ENCODE data around the gene NDUFA6.
A peak's percentile ranks its signal among the peaks of the same experiment; 100 is the strongest.
"Not testable (repeated sequence)": the region's sequence is repeated elsewhere in the genome, so short reads cannot be mapped to it uniquely, and the experiment has no call there.

NDUFA6 gene

GRCh38 chr22:42112793-42113192 lies 22.2 kb upstream of the NDUFA6 start:
- not testable (repeated sequence) for DNase-seq (ENCODE audit: low spot score)

- DNase-seq (ENCODE audit: low spot score) = no peak
These were observed 21.2 kb upstream of the NDUFA6 start for GRCh38 chr22:42111798-42112197.

- no peak for DNase-seq (ENCODE audit: low spot score)
These were observed 18.3 kb upstream of the NDUFA6 start for GRCh38 chr22:42108848-42109247.

GRCh38 chr22:42104332-42104860 lies 13.8 kb upstream of the NDUFA6 start:
- not testable (repeated sequence) for DNase-seq (ENCODE audit: low spot score)

GRCh38 chr22:42101199-42101598 lies 10.6 kb upstream of the NDUFA6 start:
- no peak for DNase-seq (ENCODE audit: low spot score)

- no peak for DNase-seq (ENCODE audit: low spot score)
These were observed 847 bp upstream of the NDUFA6 start for GRCh38 chr22:42091455-42091782.

GRCh38 chr22:42086051-42086450 lies 4.5 kb downstream of the NDUFA6 start:
- no peak for DNase-seq (ENCODE audit: low spot score)

- no peak for DNase-seq (ENCODE audit: low spot score)
These were observed 5.7 kb downstream of the NDUFA6 start for GRCh38 chr22:42084874-42085273.

GRCh38 chr22:42083119-42083518 lies 7.5 kb downstream of the NDUFA6 start:
- DNase-seq (ENCODE audit: low spot score) = no peak

- DNase-seq (ENCODE audit: low spot score) = no peak
These were observed 10.3 kb downstream of the NDUFA6 start for GRCh38 chr22:42080287-42080686.

GRCh38 chr22:42079319-42080251 lies 11.0 kb downstream of the NDUFA6 start, which contains the start of gene SMDT1:
TSS of gene SMDT1 (plus strand) at chr22:42079700. CDS start at chr22:42079769, 69 bp downstream.
- peak; percentile 98 for DNase-seq (ENCODE audit: low spot score)

GRCh38 chr22:42078469-42079318 lies 11.9 kb downstream of the NDUFA6 start:
- no peak for DNase-seq (ENCODE audit: low spot score)

GRCh38 chr22:42077486-42078125 lies 13.0 kb downstream of the NDUFA6 start:
- no peak for DNase-seq (ENCODE audit: low spot score)

GRCh38 chr22:42076764-42077485 lies 13.6 kb downstream of the NDUFA6 start:
- no peak for DNase-seq (ENCODE audit: low spot score)

GRCh38 chr22:42074846-42075676 lies 15.5 kb downstream of the NDUFA6 start:
- no peak for DNase-seq (ENCODE audit: low spot score)

GRCh38 chr22:42074132-42074811 lies 16.3 kb downstream of the NDUFA6 start, which contains the start of gene PHETA2:
TSS of gene PHETA2 (plus strand) at chr22:42074248. CDS start at chr22:42077294, 3,046 bp downstream.
- DNase-seq (ENCODE audit: low spot score) = peak; percentile 19

GRCh38 chr22:42073621-42074041 lies 16.9 kb downstream of the NDUFA6 start:
- DNase-seq (ENCODE audit: low spot score) = no peak

- no peak for DNase-seq (ENCODE audit: low spot score)
These were observed 17.8 kb downstream of the NDUFA6 start for GRCh38 chr22:42072606-42073330.

- DNase-seq (ENCODE audit: low spot score) = not testable (repeated sequence)
These were observed 19.1 kb downstream of the NDUFA6 start for GRCh38 chr22:42071508-42071907.

Data from activated CD4-positive, alpha-beta T cell treated with anti-CD3 and anti-CD28 coated beads, Interleukin-2, Interleukin-4, amounts not matched to agents 100 ng/mL and 50 ng/mL, durations not matched to agents 16 hours and 8 hours (primary cell).